Posterior cingulate gyrus (tissue), 11 donors: ENCODE results near the gene PRPF6.
A peak's percentile ranks its signal among the peaks of the same experiment; 100 is the strongest.

ENCODE experiments used
- DNase-seq, 10 donors: peaks; one replicate each; pipeline versions ENCODE4 v3.0.0 to v3.0.0-alpha.2; 2020 to 2021; ENCODE audit warnings: mixed read lengths in 3 of 10
- intact Hi-C: fragments of 100-400 bp; cut with DNase I; formaldehyde crosslinking; loops from one replicate; pipeline ENCODE4 v1.15.1; 2023

PRPF6 gene

GRCh38 chr20:63980806-63981728 is at the start of gene PRPF6:
PRPF6 (plus strand) TSS chr20:63981132; CDS start chr20:63981246, 114 bp downstream.
- intact Hi-C loops, result loop anchor here (1.0 to 5.0 kb wide), 2 partner anchors 25 to 81 kb away; partner anchors contain the start of genes TCEA2 and UCKL1
- DNase-seq, result peak; percentile 90 to 99 (median 96)

GRCh38 chr20:63931735-63932134 is 49.2 kb upstream of the PRPF6 start:
- intact Hi-C loops, result no loop called here
- no peak for DNase-seq

DNA sequence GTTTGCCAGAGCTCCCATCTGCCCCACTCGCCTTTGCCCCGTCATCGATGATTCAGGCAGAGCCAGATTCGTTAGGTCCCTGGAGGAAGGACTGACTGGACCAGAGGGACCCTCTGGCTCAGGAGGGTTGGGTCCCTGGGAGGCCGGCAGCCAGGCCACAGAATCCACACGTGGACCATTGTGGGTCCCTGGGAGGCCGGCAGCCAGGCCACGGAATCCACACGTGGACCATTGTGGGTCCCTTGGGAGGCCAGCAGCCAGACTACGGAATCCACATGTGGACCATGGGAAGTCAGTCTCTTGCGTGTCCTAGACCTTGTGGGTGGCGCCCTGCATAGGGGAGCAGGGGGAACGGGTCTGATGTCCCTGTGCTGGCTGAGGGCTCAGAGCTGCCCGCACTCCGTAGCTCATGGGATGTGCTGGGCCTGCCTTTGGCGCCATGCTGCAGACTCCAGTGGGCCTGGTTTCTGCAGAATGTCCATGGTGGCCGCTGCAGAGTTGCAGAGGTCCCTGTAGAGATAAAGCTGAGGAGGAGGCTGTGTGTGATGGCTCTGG is 48.2 kb upstream of the PRPF6 start:
- DNase-seq, result no peak
- intact Hi-C loops, result no loop called here

DNA sequence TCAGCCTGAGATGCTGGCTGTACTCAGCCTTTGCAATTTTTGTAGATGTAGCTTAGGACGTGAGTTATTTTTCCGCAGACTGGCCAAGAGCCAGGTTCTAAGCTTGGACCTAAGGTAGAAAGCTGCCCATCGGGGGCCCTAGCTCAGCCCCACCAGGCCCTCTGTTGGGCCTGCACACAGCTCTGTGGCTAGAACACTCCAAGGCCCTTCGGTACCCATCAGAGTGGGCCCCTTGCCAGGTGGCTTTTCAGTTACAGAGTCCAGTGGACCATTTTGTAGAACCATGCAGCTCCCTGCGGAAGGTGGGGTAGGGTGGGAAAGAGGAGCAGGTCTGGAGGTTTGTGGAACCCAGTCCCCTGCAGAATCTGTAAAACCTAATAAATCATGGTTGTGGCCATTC is 47.3 kb upstream of the PRPF6 start:
- DNase-seq, result peak in 1 of 10 donors; percentile 83
- intact Hi-C loops, result no loop called here

- intact Hi-C loops, result no loop called here
These were observed 46.5 kb upstream of the PRPF6 start for GRCh38 chr20:63934271-63935068.

GRCh38 chr20:63935447-63935846 is 45.5 kb upstream of the PRPF6 start:
- intact Hi-C loops, result no loop called here
- no peak for DNase-seq

More at GRCh38 chr20:63934271-63935068, 46.5 kb upstream of the PRPF6 start:
- DNase-seq, result peak in 1 of 10 donors; percentile 85

DNA sequence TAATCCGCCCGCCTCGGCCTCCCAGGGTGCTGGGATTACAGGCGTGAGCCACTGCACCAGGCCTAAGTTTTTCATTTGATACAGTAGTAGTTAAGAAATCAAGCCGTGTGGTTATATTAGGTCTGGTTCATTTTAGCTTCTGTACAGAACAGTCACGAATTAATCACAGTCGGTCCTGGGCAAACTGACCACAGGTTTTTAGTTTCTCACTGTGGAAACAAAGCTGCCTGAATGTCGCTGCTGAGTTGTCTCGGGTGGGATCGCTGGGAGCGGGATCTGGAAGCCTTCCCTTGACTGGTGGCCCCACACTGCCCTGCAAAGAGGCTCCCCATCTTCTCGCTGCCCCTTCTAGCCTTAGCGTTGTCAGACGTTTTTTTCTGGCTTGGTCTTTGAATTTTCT is 43.3 kb upstream of the PRPF6 start:
- DNase-seq, result no peak
- intact Hi-C loops, result no loop called here

GRCh38 chr20:63939061-63939935 is 41.6 kb upstream of the PRPF6 start:
- intact Hi-C loops, result no loop called here
- no peak for DNase-seq

DNA sequence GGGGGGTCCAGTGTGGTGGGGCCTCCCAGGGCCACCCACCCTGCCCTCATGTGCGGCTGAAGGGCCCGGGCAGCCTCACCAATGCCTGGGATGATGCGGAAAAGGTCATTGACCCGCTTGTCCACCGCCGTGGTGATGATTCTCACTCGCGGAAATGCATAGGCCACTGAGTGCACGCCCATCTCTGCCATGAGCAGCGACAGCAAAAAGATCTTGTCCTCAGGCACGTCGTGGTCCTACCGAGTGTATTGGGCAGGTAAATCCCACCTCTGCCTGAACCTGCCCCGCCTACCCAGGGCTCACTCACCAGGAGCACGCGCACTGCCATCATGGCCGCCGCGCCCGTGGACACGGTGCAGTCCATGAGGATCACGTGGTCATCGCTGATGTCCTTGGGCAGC is 40.9 kb upstream of the PRPF6 start:
- intact Hi-C loops, result no loop called here
- DNase-seq, result peak in 1 of 10 donors; percentile 2

DNA sequence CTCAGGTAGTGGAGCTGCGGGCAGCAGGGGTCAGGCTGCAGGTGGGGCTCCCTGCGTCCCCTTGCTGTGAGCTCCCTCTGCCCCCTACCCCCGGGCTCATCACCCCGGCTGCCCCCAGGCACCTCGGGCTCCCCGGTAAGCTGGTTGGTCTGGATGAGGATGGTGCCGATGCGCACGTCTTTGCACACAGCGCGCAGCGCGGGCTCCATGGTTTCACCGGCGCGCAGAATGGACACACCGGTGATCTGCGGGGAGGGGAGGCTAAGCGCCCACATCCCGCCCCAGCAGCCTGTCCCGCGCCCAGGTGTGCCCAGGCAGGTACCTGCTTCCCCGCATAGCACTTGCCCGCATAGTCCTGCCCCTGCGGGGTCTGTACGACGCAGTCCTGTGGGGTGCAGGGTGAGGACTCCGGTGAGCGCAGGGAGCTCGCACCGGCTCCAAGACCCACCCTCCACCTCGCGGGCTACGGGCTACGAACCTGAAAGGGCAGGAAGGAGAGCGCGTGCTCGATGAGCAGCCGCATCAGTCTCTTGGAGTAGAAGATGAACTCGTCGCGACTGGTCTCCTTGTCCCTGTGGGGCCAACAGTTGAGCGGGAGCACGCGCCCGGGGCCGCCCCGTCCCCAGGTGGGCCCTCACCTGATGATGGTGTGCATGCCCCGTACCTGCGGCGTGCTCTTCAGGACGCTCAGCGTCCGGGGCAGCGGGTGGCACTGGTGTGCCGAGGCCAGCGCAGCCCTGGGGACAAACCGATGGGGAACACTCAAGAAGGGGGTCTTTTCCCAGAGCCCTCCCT is 40.3 kb upstream of the PRPF6 start:
- DNase-seq, result peak in 1 of 10 donors; percentile 85
- intact Hi-C loops, result no loop called here

DNA sequence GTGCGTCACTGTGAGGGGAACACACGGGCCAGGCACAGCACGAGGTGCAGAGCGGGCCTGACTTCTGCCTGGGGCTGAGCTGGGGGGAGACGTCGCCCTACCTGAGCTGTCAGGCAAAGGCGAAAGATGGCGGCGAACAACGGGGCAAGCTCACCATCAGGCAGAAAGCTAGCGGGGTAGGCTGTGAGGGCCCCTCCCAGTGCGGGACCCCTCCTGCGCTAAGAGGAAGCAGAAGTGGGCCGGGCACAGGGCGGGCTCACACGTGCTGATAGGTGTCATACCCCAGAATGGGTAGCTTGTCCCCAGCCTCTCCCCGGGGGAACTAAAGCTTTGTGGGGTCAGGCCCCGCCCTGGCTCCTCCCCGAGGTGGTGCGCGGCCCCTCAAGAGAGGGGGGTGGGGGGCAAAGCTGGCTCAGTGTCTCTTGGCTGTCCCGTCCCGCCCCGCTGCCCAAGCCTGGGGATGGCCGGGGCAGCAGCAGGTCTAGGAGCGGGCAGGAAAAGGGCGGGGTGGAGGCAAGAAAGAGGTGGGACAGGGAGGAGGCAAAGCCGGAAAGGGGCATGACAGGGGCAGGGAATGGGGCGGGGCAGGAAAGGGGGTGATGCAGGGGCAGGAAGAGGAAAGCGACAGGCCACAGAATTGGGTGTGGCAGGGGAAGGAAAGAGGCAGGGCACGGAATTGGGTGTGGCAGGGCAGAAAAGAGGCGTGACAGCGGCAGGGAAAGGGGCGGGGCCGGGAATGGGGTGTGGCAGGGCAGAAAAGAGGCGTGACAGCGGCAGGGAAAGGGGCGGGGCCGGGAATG is 39.5 kb upstream of the PRPF6 start:
- peak in 1 of 10 donors; percentile 42 for DNase-seq
- intact Hi-C loops, result no loop called here

- DNase-seq, result peak in 1 of 10 donors; percentile 6
- intact Hi-C loops, result no loop called here
These were observed 38.5 kb upstream of the PRPF6 start for GRCh38 chr20:63942250-63942951.

GRCh38 chr20:63942969-63943807 is 37.7 kb upstream of the PRPF6 start:
- DNase-seq, result peak in 1 of 10 donors; percentile 11
- intact Hi-C loops, result no loop called here

DNA sequence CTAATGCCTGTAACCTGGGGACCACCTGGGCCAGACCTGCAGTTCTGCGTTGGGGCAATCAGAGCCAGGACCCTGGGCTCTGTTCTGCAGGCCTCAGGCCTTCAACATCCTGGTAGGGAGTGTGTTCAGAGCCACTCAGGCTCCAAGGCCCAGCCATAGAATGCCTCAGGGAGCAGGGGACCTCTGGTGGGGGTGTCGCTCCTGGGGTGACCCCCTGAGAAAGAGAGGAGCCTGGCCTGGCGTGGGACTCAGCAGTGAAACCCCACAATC is 37.2 kb upstream of the PRPF6 start:
- DNase-seq, result no peak
- intact Hi-C loops, result no loop called here

- DNase-seq, result no peak
- intact Hi-C loops, result no loop called here
These were observed 36.6 kb upstream of the PRPF6 start for GRCh38 chr20:63944078-63944941.

GRCh38 chr20:63945031-63945658 is 35.8 kb upstream of the PRPF6 start:
- intact Hi-C loops, result no loop called here
- DNase-seq, result no peak
